A549 (cell line): ENCODE measurements around the gene NUP210. TPM values are rescaled to one million over a fixed set of nuclear protein-coding genes. Genes with fewer than 3 reads are reported as not detected.

Source experiments
- ATAC-seq, 2 experiments: fragments of 200-7000 bp in 1 of 2; fragments of >200 bp in 1 of 2; cut with Nextera tagmentation in 1 of 2; cut with Tn5 transposase in 1 of 2; 3 replicates each; pipeline versions ENCODE4 v1.8.0 to v1.9.1; 2018 to 2020; ENCODE audit warnings: mild to moderate bottlenecking in 1 of 2, moderate library complexity in 1 of 2
- CTCF ChIA-PET: fragments of 300-600 bp; sonication (Branson Sonifier 250); formaldehyde crosslinking; extraction: SDS; loops from one replicate; lab custom pipeline; 2021; ENCODE audit warnings: antibody characterized with exemption, inconsistent platforms; lab: Yijun Ruan, JAX
- POLR2A ChIA-PET: fragments of 350-600 bp; formaldehyde crosslinking; extraction: SDS; loops from one replicate; lab custom pipeline; 2021; ENCODE audit warnings: antibody characterized with exemption, inconsistent platforms; lab: Yijun Ruan, JAX
- DNase-seq, 2 experiments: peaks; one replicate each; pipeline versions ENCODE4 v3.0.0 to v3.0.0-alpha.2; 2011 to 2016; ENCODE audit warnings: low read depth in 1 of 2, low spot score in 1 of 2
- FAIRE-seq: peaks from 2 replicates; lab custom pipeline; 2011; peaks lifted over from hg19 to GRCh38; lab: Jason Lieb, UNC
- H3K27ac ChIP-seq, 2 experiments: fragments of >200 bp; sonication (Bioruptor Twin); formaldehyde crosslinking; 3 replicates each; pipeline ENCODE4 v1.5.1; 2016 to 2017
- H3K4me1 ChIP-seq: fragments of >200 bp; sonication (Bioruptor Twin); formaldehyde crosslinking; 3 replicates; pipeline ENCODE4 v1.6.1; 2016
- H3K4me2 ChIP-seq: fragments of >200 bp; sonication (Bioruptor Twin); formaldehyde crosslinking; 3 replicates; pipeline ENCODE4 v1.6.1; 2016
- H3K4me3 ChIP-seq: fragments of >200 bp; sonication (Bioruptor Twin); formaldehyde crosslinking; 3 replicates; pipeline ENCODE4 v1.5.1; 2016
- H3K9me3 ChIP-seq: fragments of >200 bp; sonication (Bioruptor Twin); formaldehyde crosslinking; 3 replicates; pipeline ENCODE4 v1.6.1; 2016
- BCL3 ChIP-seq: fragments of >200 bp; sonication (Bioruptor Twin); formaldehyde crosslinking; IDR thresholded peaks from 3 replicates; pipeline ENCODE4 v1.6.1; 2016
- CEBPB ChIP-seq, 2 experiments: fragments of >200 bp in 1 of 2; sonication (Bioruptor Twin) in 1 of 2; formaldehyde crosslinking in 1 of 2; IDR thresholded peaks; 2 replicates each; pipeline ENCODE4 v1.6.1; 2012 to 2016
- CHD2 ChIP-seq: fragments of 150-350 bp; IDR thresholded peaks from 2 replicates; pipeline ENCODE4 v1.6.1; 2014; ENCODE audit warnings: low read length; ENCODE audit not compliant: partially characterized antibody
- EP300 ChIP-seq, 2 experiments: fragments of >200 bp; sonication (Bioruptor Twin); formaldehyde crosslinking; IDR thresholded peaks; 2 replicates in 1 of 2; 3 replicates in 1 of 2; pipeline ENCODE4 v1.6.1; 2016 to 2017
- ESRRA ChIP-seq: fragments of 150-350 bp; IDR thresholded peaks from 2 replicates; pipeline ENCODE4 v1.6.1; 2014; ENCODE audit warnings: mild to moderate bottlenecking, low read length, borderline replicate concordance
- FOSB ChIP-seq: fragments of 250-450 bp; sonication (Bioruptor Pico); IDR thresholded peaks from 2 replicates; pipeline ENCODE4 v1.5.0; 2020; ENCODE audit warnings: mild to moderate bottlenecking, moderate library complexity
- HOXB13 ChIP-seq: fragments of 250-450 bp; sonication (Bioruptor Pico); IDR thresholded peaks from 2 replicates; pipeline ENCODE4 v1.5.0; 2020; ENCODE audit warnings: low read depth, mild to moderate bottlenecking, moderate library complexity
- JUN ChIP-seq, 2 experiments: fragments of >200 bp; sonication (Bioruptor Twin); formaldehyde crosslinking; IDR thresholded peaks; 2 replicates in 1 of 2; 3 replicates in 1 of 2; pipeline ENCODE4 v1.6.1; 2016 to 2017
- MAZ ChIP-seq: fragments of 150-350 bp; IDR thresholded peaks from 2 replicates; pipeline ENCODE4 v1.6.1; 2014; ENCODE audit warnings: antibody characterized with exemption, low read depth, low read length, borderline replicate concordance
- MYC ChIP-seq: IDR thresholded peaks from 2 replicates; pipeline ENCODE4 v1.6.1; 2012; ENCODE audit warnings: mild to moderate bottlenecking, inconsistent platforms, low read length, improper control_type of control experiment, borderline replicate concordance
- NFE2L2 ChIP-seq: fragments of 150-350 bp; conservative IDR thresholded peaks from 2 replicates; pipeline ENCODE4 v1.6.1; 2014; ENCODE audit warnings: low read length
- PBX3 ChIP-seq: IDR thresholded peaks from 2 replicates; pipeline ENCODE4 v1.6.1; 2012
- PHF8 ChIP-seq: fragments of 200-600 bp; sonication (generic); IDR thresholded peaks from 2 replicates; pipeline ENCODE4 v1.6.1; 2016; ENCODE audit warnings: low read depth, mild to moderate bottlenecking, antibody characterized with exemption, moderate library complexity, borderline replicate concordance
- POLR2AphosphoS2 ChIP-seq: conservative IDR thresholded peaks from 2 replicates; pipeline ENCODE4 v1.6.1; 2012; ENCODE audit warnings: low read length, improper control_type of control experiment, inconsistent platforms
- REST ChIP-seq: fragments of 200-600 bp; sonication (generic); IDR thresholded peaks from 2 replicates; pipeline ENCODE4 v1.6.1; 2016; ENCODE audit warnings: antibody characterized with exemption, mild to moderate bottlenecking, moderate library complexity
- SREBF2 ChIP-seq: fragments of 450-650 bp; IDR thresholded peaks from 2 replicates; pipeline ENCODE4 v1.6.1; 2014; ENCODE audit warnings: mild to moderate bottlenecking, moderate library complexity
- TFCP2L1 ChIP-seq: fragments of 250-450 bp; sonication (Bioruptor Pico); IDR thresholded peaks from 2 replicates; pipeline ENCODE4 v1.5.0; 2021; ENCODE audit warnings: mild to moderate bottlenecking
- USF2 ChIP-seq: fragments of 450-650 bp; IDR thresholded peaks from 2 replicates; pipeline ENCODE4 v1.6.1; 2014; ENCODE audit warnings: antibody characterized with exemption
- ZC3H11A ChIP-seq: fragments of 450-650 bp; IDR thresholded peaks from 2 replicates; pipeline ENCODE4 v1.6.1; 2014; ENCODE audit warnings: antibody characterized with exemption, mild to moderate bottlenecking
- ZSCAN20 ChIP-seq: fragments of 250-450 bp; sonication (Bioruptor Pico); IDR thresholded peaks from 2 replicates; pipeline ENCODE4 v1.8.0; 2022; ENCODE audit warnings: mild to moderate bottlenecking, moderate library complexity
- WGBS: methylation state at CpG from one replicate; pipeline ENCODE4 v1.1.6; 2017; ENCODE audit errors: missing lambda C conversion rate; 5-methylcytosine and 5-hydroxymethylcytosine counted together
- polyA plus RNA-seq, 4 experiments: library from polyadenylated mRNA; depleted of rRNA in 3 of 4; stranded (reverse); fragments of >200 nt; fragmentation: RNase III in 1 of 4; extraction: RNeasy Plus Mini Kit Qiagen cat#74134 plus additional on column Dnase treatment in 1 of 4; gene quantifications; 2 replicates in 3 of 4; 3 replicates in 1 of 4; pipeline ENCODE4 v1.2.3, GENCODE V29; 2011 to 2017

NUP210 gene
- polyA plus RNA-seq, 2 of the 4 experiments (the other 2 are of a cell fraction) = 25.7 to 28.1 TPM

DNA sequence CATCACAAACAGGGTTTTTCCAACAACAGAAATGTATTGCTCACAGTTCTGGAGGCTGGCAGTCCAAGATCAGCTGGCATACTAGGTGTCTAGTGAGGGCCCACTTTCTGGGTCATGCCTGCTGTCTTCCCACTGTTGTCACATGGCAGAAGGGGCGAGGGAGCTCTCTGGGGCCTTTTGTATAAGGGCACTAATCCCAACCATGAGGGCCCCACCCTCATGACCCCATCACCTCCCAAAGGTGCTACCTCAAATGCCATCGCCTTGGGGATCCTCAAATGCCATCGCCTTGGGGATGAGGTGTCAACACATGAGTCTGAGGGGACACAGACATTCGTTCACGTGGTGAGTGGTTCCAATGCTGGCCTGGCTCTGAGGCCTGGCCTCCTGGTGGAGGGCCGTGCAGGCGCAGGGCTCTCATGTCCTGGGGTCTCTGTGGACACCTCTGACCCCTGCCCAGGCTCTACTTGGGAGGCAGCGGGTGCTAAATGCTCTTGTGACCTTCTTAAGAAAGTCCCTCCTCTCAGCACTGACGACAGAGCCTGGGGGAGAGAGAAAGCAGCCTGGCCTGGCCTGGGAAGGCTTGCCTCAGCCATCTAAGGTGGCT, 16.8 kb downstream of the NUP210 start:
- TF ChIP-seq ZC3H11A (no peak), PBX3 (no peak), BCL3 (no peak), CEBPB (IDR thresholded peaks at IDR 0.05) (no peak), PHF8 (no peak), USF2 (no peak), NFE2L2 (no peak), JUN (IDR thresholded peaks at IDR 0.05) (no peak), ZSCAN20 (CRISPR knock-in tag) (no peak), POLR2AphosphoS2 (no peak), MAZ (no peak), SREBF2 (no peak), TFCP2L1 (CRISPR knock-in tag) (no peak), FOSB (no peak), ESRRA (no peak), HOXB13 (CRISPR knock-in tag) (no peak), EP300 (IDR thresholded peaks at IDR 0.05) (no peak), CHD2 (no peak), REST (no peak)
- ATAC-seq = no peak
- no peak for FAIRE-seq
- peaks cover 6% of the 10 kb centered on the region for H3K9me3 ChIP-seq
- no peaks in the 10 kb centered on the region for H3K4me1 ChIP-seq
- H3K4me2 ChIP-seq = no peak overlapping the region
- POLR2A ChIA-PET = no interaction called here
- 94% methylated on average over 9 of the region's 9 CpGs for WGBS
- DNase-seq = no peak
- no peak overlapping the region for H3K27ac ChIP-seq
- no peak overlapping the region for H3K4me3 ChIP-seq
- CTCF ChIA-PET = interaction anchor here (0.9 to 1.4 kb wide), 3 partner anchors 10 to 95 kb away, joined by 3 to 4 read pairs (median 3); no protein-coding TSS in a partner anchor

DNA sequence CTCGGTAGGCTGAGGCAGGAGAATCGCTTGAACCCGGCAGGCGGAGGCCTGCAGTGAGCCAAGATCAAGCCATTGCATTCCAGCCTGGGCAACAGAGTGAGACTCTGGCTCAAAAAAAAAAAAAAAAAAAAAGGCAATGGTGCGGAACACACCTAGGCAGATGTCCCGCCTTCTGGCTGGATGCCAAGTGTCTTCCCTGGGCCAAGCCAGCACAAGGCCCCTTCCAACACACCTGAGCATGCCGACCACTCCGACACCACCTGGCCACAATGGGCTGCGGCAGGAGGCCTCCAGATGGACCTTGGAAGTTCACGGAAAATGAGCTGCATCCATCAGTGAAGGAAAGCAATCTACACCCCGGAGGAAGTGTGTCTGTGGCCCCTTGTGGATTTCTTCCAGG, 19.0 kb downstream of the NUP210 start:
- ATAC-seq = no peak
- FAIRE-seq = no peak
- ChIA-PET CTCF (no interaction called here), POLR2A (no interaction called here)
- Histone ChIP-seq H3K27ac (no peak overlapping the region), H3K9me3 (no peaks in the 10 kb centered on the region)
- DNase-seq = no peak
- no peak for TF ChIP-seq CEBPB (IDR thresholded peaks at IDR 0.05)
- TF ChIP-seq MYC = no peak
- TF ChIP-seq, all 56 proteins: peak for 0
- 90% methylated on average over 11 of the region's 11 CpGs for WGBS
- Histone ChIP-seq H3K4me3 (no peak overlapping the region), H3K4me2 (no peak overlapping the region), H3K4me1 (no peaks in the 10 kb centered on the region)
